ENCODE data around the gene NINL.

DNA sequence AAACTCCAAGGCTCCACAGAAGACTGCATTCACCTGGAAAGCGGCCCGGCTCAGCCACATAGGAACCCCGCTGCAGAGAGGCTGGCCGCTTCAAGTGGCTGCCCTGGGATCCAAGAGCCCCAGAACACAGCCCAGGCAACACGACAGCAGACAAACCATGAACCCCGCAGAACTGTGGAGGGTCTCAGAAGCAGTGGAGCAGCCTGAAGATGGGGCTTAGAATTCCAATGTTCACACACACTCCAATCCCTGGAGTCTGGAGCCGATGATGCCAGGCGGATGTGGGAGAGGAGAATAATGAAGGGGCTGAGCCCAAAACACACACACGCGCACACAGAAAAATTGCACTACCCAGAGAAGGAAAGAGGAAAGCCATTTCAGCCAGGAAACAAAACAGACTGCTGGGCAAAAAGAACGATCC is 52.4 kb downstream of the NINL start:
- TF ChIP-seq CTCF (IDR thresholded peaks at IDR 0.05) (no peak), POLR2A (IDR thresholded peaks at IDR 0.05) (no peak)

All from Peyer's patch (tissue), 4 donors.